Naive thymus-derived CD4-positive, alpha-beta T cell (primary cell): Measurements from ENCODE around the gene MID1. TPM values are rescaled to one million over a fixed set of nuclear protein-coding genes. Genes with fewer than 3 reads are reported as not detected.

Experiments used
- ATAC-seq: fragments of 150-1000 bp; cut with Tn5 transposase; 2 replicates; pipeline ENCODE4 v1.10.0; 2021; ENCODE audit warnings: mild to moderate bottlenecking, moderate library complexity
- CTCF ChIA-PET: fragments of 350-600 bp; sonication (Branson Sonifier 250); formaldehyde crosslinking; loops from one replicate; lab custom pipeline; 2021; ENCODE audit warnings: antibody characterized with exemption; lab: Charles Lee
- POLR2A ChIA-PET: fragments of 350-600 bp; sonication (Branson Sonifier 250); formaldehyde crosslinking; loops from one replicate; lab custom pipeline; 2021; ENCODE audit warnings: antibody characterized with exemption, inconsistent platforms; lab: Charles Lee
- DNase-seq, 9 donors: peaks; one replicate each; pipeline versions ENCODE4 v3.0.0 to v3.0.0-alpha.2; 2020 to 2022; ENCODE audit warnings: mixed read lengths in 1 of 9
- H3K27ac ChIP-seq: one replicate; pipeline ENCODE4 v1.7.0; 2013; ENCODE audit warnings: mild to moderate bottlenecking, low read depth, low read length, moderate library complexity
- H3K27me3 ChIP-seq, 2 donors: one replicate each; pipeline ENCODE4 v1.7.0; 2013; ENCODE audit warnings: low read length in 2 of 2, mild to moderate bottlenecking in 2 of 2, moderate library complexity in 2 of 2; ENCODE audit not compliant: control insufficient read depth in 2 of 2, insufficient read depth in 2 of 2
- H3K36me3 ChIP-seq, 3 experiments: 1 replicate in 2 of 3; 2 replicates in 1 of 3; pipeline ENCODE4 v1.7.0; 2013; ENCODE audit warnings: low read length in 3 of 3, mild to moderate bottlenecking in 3 of 3, moderate library complexity in 1 of 3; ENCODE audit not compliant: insufficient read depth in 3 of 3, control insufficient read depth in 2 of 3
- H3K4me1 ChIP-seq, 2 donors: one replicate each; pipeline ENCODE4 v1.7.0; 2013; ENCODE audit warnings: low read length in 2 of 2, mild to moderate bottlenecking in 2 of 2, moderate library complexity in 1 of 2; ENCODE audit not compliant: control insufficient read depth in 2 of 2, insufficient read depth in 2 of 2
- H3K4me3 ChIP-seq: 2 replicates; pipeline ENCODE4 v1.7.0; 2013; ENCODE audit warnings: mild to moderate bottlenecking, low read length
- H3K9me3 ChIP-seq, 3 experiments: 1 replicate in 2 of 3; 2 replicates in 1 of 3; pipeline ENCODE4 v1.7.0; 2013; ENCODE audit warnings: low read length in 3 of 3; ENCODE audit not compliant: control insufficient read depth in 2 of 3
- H3K27ac Mint-ChIP-seq, 9 donors: one replicate each; pipeline ENCODE4 v1.8.0; 2020 to 2022; ENCODE audit warnings: mixed read lengths in 9 of 9, mild to moderate bottlenecking in 8 of 9, moderate library complexity in 5 of 9, inconsistent platforms in 2 of 9
- H3K27me3 Mint-ChIP-seq, 5 donors: one replicate each; pipeline ENCODE4 v1.8.0; 2021 to 2022; ENCODE audit warnings: mixed read lengths in 5 of 5, mild to moderate bottlenecking in 1 of 5
- H3K36me3 Mint-ChIP-seq, 5 donors: one replicate each; pipeline ENCODE4 v1.8.0; 2020 to 2022; ENCODE audit warnings: mixed read lengths in 5 of 5, mild to moderate bottlenecking in 3 of 5, inconsistent platforms in 1 of 5
- H3K4me1 Mint-ChIP-seq, 7 donors: one replicate each; pipeline ENCODE4 v1.8.0; 2020 to 2022; ENCODE audit warnings: mixed read lengths in 7 of 7, mild to moderate bottlenecking in 3 of 7, inconsistent platforms in 1 of 7
- H3K4me3 Mint-ChIP-seq, 10 donors: one replicate each; pipeline ENCODE4 v1.8.0; 2020 to 2022; ENCODE audit warnings: mild to moderate bottlenecking in 10 of 10, mixed read lengths in 10 of 10, moderate library complexity in 6 of 10, inconsistent platforms in 2 of 10
- H3K9me3 Mint-ChIP-seq, 11 donors: one replicate each; pipeline ENCODE4 v1.8.0; 2020 to 2022; ENCODE audit warnings: mixed read lengths in 11 of 11, mild to moderate bottlenecking in 4 of 11, inconsistent platforms in 1 of 11, moderate library complexity in 1 of 11
- intact Hi-C, 2 donors: fragments of 100-400 bp; cut with micrococcal nuclease; formaldehyde crosslinking; loops; one replicate each; pipeline ENCODE4 v1.15.1; 2023
- polyA plus RNA-seq, 2 donors: library from polyadenylated mRNA; unstranded; fragments of 300-500 nt; fragmentation: Illumina TruSeq; gene quantifications; one replicate each; pipeline ENCODE4 v1.2.3, GENCODE V29; 2021
- total RNA-seq, 6 experiments: library from RNA in 5 of 6; stranded (reverse) in 5 of 6; gene quantifications; 1 replicate in 5 of 6; 2 replicates in 1 of 6; pipeline ENCODE4 v1.2.3 and lab custom pipeline; 2021 to 2026

The MID1 gene
- total and polyA plus RNA-seq, 7 experiments from 2014 or later: 0.12 to 0.27 (median 0.22) TPM; not detected in 2

- no peak overlapping the region for H3K27ac ChIP-seq
- H3K4me1 ChIP-seq: no peaks in the 10 kb centered on the region
- ATAC-seq (no peak), DNase-seq (no peak)
- POLR2A ChIA-PET: no interaction called here
- H3K9me3 ChIP-seq: no peaks in the 10 kb centered on the region
- Mint-ChIP-seq H3K4me3 (no peak overlapping the region), H3K27ac (no peak overlapping the region), H3K9me3 (peaks cover 0 to 12% (median 3%) of the 10 kb centered on the region in 11 donors), H3K36me3 (peaks cover 0 to 4% (median 0%) of the 10 kb centered on the region in 5 donors), H3K27me3 (no peaks in the 10 kb centered on the region), H3K4me1 (no peaks in the 10 kb centered on the region)
- H3K4me3 ChIP-seq: no peak overlapping the region
- H3K27me3 ChIP-seq: no peaks in the 10 kb centered on the region
- intact Hi-C loops: no loop called here
- CTCF ChIA-PET: no interaction called here
- no peaks in the 10 kb centered on the region for H3K36me3 ChIP-seq
Observed at GRCh38 chrX:10654960-10655359, 34.6 kb upstream of the MID1 start.

- DNase-seq (no peak), ATAC-seq (no peak)
- Mint-ChIP-seq H3K4me1 (no peaks in the 10 kb centered on the region), H3K4me3 (no peak overlapping the region), H3K27me3 (no peaks in the 10 kb centered on the region), H3K27ac (no peak overlapping the region), H3K9me3 (peaks cover 0 to 9% (median 3%) of the 10 kb centered on the region in 11 donors), H3K36me3 (peaks cover 0 to 4% (median 0%) of the 10 kb centered on the region in 5 donors)
- H3K27ac ChIP-seq: no peak overlapping the region
- no peaks in the 10 kb centered on the region for H3K4me1 ChIP-seq
- H3K27me3 ChIP-seq: no peaks in the 10 kb centered on the region
- no peaks in the 10 kb centered on the region for H3K9me3 ChIP-seq
- ChIA-PET POLR2A (no interaction called here), CTCF (no interaction called here)
- H3K4me3 ChIP-seq: no peak overlapping the region
- intact Hi-C loops: no loop called here
- no peaks in the 10 kb centered on the region for H3K36me3 ChIP-seq
Observed at GRCh38 chrX:10653302-10653701, 32.9 kb upstream of the MID1 start.

- Histone ChIP-seq H3K36me3 (no peaks in the 10 kb centered on the region), H3K9me3 (no peaks in the 10 kb centered on the region), H3K4me3 (no peak overlapping the region), H3K27ac (no peak overlapping the region), H3K4me1 (no peaks in the 10 kb centered on the region), H3K27me3 (no peaks in the 10 kb centered on the region)
- ChIA-PET POLR2A (no interaction called here), CTCF (no interaction called here)
- Mint-ChIP-seq H3K4me3 (no peak overlapping the region), H3K36me3 (no peaks in the 10 kb centered on the region), H3K27ac (no peak overlapping the region), H3K27me3 (no peaks in the 10 kb centered on the region), H3K9me3 (peaks cover 0 to 7% (median 1%) of the 10 kb centered on the region in 11 donors), H3K4me1 (no peaks in the 10 kb centered on the region)
- intact Hi-C loops: no loop called here
- DNase-seq: no peak
- no peak for ATAC-seq
Observed at GRCh38 chrX:10649265-10649664, 28.9 kb upstream of the MID1 start.

- Histone ChIP-seq H3K9me3 (no peaks in the 10 kb centered on the region), H3K4me1 (no peaks in the 10 kb centered on the region), H3K4me3 (no peak overlapping the region), H3K27me3 (no peaks in the 10 kb centered on the region), H3K36me3 (no peaks in the 10 kb centered on the region), H3K27ac (no peak overlapping the region)
- H3K27me3 Mint-ChIP-seq: no peaks in the 10 kb centered on the region
- H3K4me3 Mint-ChIP-seq: no peak overlapping the region
- no peaks in the 10 kb centered on the region for H3K4me1 Mint-ChIP-seq
- H3K9me3 Mint-ChIP-seq: peaks cover 0 to 9% (median 1%) of the 10 kb centered on the region in 11 donors
- CTCF ChIA-PET: no interaction called here
- DNase-seq (no peak), ATAC-seq (no peak)
- no peaks in the 10 kb centered on the region for H3K36me3 Mint-ChIP-seq
- H3K27ac Mint-ChIP-seq: no peak overlapping the region
- intact Hi-C loops: no loop called here
- POLR2A ChIA-PET: no interaction called here
Observed at GRCh38 chrX:10648614-10649013, 28.2 kb upstream of the MID1 start.

GRCh38 chrX:10636851-10637250 lies 16.5 kb upstream of the MID1 start:
- POLR2A ChIA-PET: no interaction called here
- CTCF ChIA-PET: interaction anchor here (0.7 kb wide), 1 partner anchor 10 kb away, joined by 3 read pairs; no protein-coding TSS in a partner anchor

GRCh38 chrX:10636337-10636736 lies 16.0 kb upstream of the MID1 start:
- Histone ChIP-seq H3K4me3 (no peak overlapping the region), H3K27me3 (no peaks in the 10 kb centered on the region), H3K36me3 (no peaks in the 10 kb centered on the region), H3K4me1 (no peaks in the 10 kb centered on the region), H3K9me3 (no peaks in the 10 kb centered on the region), H3K27ac (no peak overlapping the region)
- ATAC-seq: no peak
- Mint-ChIP-seq H3K27ac (no peak overlapping the region), H3K4me1 (no peaks in the 10 kb centered on the region), H3K27me3 (peaks cover 0 to 3% (median 0%) of the 10 kb centered on the region in 5 donors), H3K9me3 (peaks cover 0 to 11% (median 1%) of the 10 kb centered on the region in 11 donors), H3K36me3 (no peaks in the 10 kb centered on the region), H3K4me3 (no peak overlapping the region)
- ChIA-PET POLR2A (no interaction called here), CTCF (interaction anchor here (0.7 kb wide), 1 partner anchor 10 kb away, joined by 3 read pairs; no protein-coding TSS in a partner anchor)
- DNase-seq: no peak
- intact Hi-C loops: no loop called here

More at GRCh38 chrX:10636851-10637250, 16.5 kb upstream of the MID1 start:
- no peak for DNase-seq
- Mint-ChIP-seq H3K27ac (no peak overlapping the region), H3K27me3 (peaks cover 0 to 3% (median 0%) of the 10 kb centered on the region in 5 donors), H3K4me1 (no peaks in the 10 kb centered on the region), H3K9me3 (peaks cover 0 to 11% (median 3%) of the 10 kb centered on the region in 11 donors), H3K36me3 (no peaks in the 10 kb centered on the region), H3K4me3 (no peak overlapping the region)
- Histone ChIP-seq H3K4me3 (no peak overlapping the region), H3K27ac (no peak overlapping the region), H3K9me3 (no peaks in the 10 kb centered on the region), H3K4me1 (no peaks in the 10 kb centered on the region), H3K27me3 (no peaks in the 10 kb centered on the region), H3K36me3 (no peaks in the 10 kb centered on the region)
- intact Hi-C loops: no loop called here
- no peak for ATAC-seq

GRCh38 chrX:10634392-10635161 lies 14.2 kb upstream of the MID1 start:
- ChIA-PET CTCF (no interaction called here), POLR2A (no interaction called here)
- Mint-ChIP-seq H3K27ac (no peak overlapping the region), H3K27me3 (peaks cover 0 to 10% (median 0%) of the 10 kb centered on the region in 5 donors), H3K36me3 (no peaks in the 10 kb centered on the region), H3K4me3 (no peak overlapping the region), H3K4me1 (no peaks in the 10 kb centered on the region), H3K9me3 (peaks cover 0 to 11% (median 0%) of the 10 kb centered on the region in 11 donors)
- no peaks in the 10 kb centered on the region for H3K27me3 ChIP-seq
- no peaks in the 10 kb centered on the region for H3K9me3 ChIP-seq
- intact Hi-C loops: no loop called here
- no peak overlapping the region for H3K27ac ChIP-seq
- no peaks in the 10 kb centered on the region for H3K36me3 ChIP-seq
- no peak overlapping the region for H3K4me3 ChIP-seq
- no peak for DNase-seq
- H3K4me1 ChIP-seq: no peaks in the 10 kb centered on the region
- ATAC-seq: no peak
